ENCODE measurements around the gene NFKBIL1.
A peak's percentile ranks its signal among the peaks of the same experiment; 100 is the strongest.

The NFKBIL1 gene

GRCh38 chr6:31574106-31575061, 27.0 kb downstream of the NFKBIL1 start:
- H3K4me3 ChIP-seq (ENCODE audit: low read depth, low read length): peak overlapping the region; percentile 98
- TF ChIP-seq, protein P1, sequence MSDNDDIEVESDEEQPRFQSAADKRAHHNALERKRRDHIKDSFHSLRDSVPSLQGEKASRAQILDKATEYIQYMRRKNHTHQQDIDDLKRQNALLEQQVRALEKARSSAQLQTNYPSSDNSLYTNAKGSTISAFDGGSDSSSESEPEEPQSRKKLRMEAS (IDR thresholded peaks at IDR 0.05; ENCODE audit: low read depth, low read length): no peak
- TF ChIP-seq POLR2A (IDR thresholded peaks at IDR 0.05; ENCODE audit: extremely low read depth, insufficient read length) (no peak), MYC (IDR thresholded peaks at IDR 0.05; ENCODE audit: low read depth, low read length) (no peak)
- TF ChIP-seq, protein P2, sequence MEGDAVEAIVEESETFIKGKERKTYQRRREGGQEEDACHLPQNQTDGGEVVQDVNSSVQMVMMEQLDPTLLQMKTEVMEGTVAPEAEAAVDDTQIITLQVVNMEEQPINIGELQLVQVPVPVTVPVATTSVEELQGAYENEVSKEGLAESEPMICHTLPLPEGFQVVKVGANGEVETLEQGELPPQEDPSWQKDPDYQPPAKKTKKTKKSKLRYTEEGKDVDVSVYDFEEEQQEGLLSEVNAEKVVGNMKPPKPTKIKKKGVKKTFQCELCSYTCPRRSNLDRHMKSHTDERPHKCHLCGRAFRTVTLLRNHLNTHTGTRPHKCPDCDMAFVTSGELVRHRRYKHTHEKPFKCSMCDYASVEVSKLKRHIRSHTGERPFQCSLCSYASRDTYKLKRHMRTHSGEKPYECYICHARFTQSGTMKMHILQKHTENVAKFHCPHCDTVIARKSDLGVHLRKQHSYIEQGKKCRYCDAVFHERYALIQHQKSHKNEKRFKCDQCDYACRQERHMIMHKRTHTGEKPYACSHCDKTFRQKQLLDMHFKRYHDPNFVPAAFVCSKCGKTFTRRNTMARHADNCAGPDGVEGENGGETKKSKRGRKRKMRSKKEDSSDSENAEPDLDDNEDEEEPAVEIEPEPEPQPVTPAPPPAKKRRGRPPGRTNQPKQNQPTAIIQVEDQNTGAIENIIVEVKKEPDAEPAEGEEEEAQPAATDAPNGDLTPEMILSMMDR (IDR thresholded peaks at IDR 0.05; ENCODE audit: low read depth, low read length): peak; percentile 10
- peak; percentile 46 for DNase-seq (ENCODE audit: low read depth)

DNA sequence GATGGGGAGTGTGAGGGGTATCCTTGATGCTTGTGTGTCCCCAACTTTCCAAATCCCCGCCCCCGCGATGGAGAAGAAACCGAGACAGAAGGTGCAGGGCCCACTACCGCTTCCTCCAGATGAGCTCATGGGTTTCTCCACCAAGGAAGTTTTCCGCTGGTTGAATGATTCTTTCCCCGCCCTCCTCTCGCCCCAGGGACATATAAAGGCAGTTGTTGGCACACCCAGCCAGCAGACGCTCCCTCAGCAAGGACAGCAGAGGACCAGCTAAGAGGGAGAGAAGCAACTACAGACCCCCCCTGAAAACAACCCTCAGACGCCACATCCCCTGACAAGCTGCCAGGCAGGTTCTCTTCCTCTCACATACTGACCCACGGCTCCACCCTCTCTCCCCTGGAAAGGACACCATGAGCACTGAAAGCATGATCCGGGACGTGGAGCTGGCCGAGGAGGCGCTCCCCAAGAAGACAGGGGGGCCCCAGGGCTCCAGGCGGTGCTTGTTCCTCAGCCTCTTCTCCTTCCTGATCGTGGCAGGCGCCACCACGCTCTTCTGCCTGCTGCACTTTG, 28.0 kb downstream of the NFKBIL1 start, which contains the start of gene TNF:
Gene TNF (plus strand): TSS at position 231 of the 567 bp plus-strand sequence. CDS start 177 bp downstream, at position 408.
- TF ChIP-seq, protein P2 (IDR thresholded peaks at IDR 0.05; ENCODE audit: low read depth, low read length): no peak
- TF ChIP-seq MYC (IDR thresholded peaks at IDR 0.05; ENCODE audit: low read depth, low read length): peak; percentile 77
- peak; percentile 100 for TF ChIP-seq POLR2A (IDR thresholded peaks at IDR 0.05; ENCODE audit: extremely low read depth, insufficient read length)
- TF ChIP-seq, protein P1 (IDR thresholded peaks at IDR 0.05; ENCODE audit: low read depth, low read length): peak; percentile 65
- peak within 1 kb of the TSS; percentile 98 for H3K4me3 ChIP-seq (ENCODE audit: low read depth, low read length)
- DNase-seq (ENCODE audit: low read depth): peak; percentile 96

DNA sequence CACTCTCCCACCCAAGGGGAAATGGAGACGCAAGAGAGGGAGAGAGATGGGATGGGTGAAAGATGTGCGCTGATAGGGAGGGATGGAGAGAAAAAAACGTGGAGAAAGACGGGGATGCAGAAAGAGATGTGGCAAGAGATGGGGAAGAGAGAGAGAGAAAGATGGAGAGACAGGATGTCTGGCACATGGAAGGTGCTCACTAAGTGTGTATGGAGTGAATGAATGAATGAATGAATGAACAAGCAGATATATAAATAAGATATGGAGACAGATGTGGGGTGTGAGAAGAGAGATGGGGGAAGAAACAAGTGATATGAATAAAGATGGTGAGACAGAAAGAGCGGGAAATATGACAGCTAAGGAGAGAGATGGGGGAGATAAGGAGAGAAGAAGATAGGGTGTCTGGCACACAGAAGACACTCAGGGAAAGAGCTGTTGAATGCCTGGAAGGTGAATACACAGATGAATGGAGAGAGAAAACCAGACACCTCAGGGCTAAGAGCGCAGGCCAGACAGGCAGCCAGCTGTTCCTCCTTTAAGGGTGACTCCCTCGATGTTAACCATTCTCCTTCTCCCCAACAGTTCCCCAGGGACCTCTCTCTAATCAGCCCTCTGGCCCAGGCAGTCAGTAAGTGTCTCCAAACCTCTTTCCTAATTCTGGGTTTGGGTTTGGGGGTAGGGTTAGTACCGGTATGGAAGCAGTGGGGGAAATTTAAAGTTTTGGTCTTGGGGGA, 28.7 kb downstream of the NFKBIL1 start:
- peak; percentile 85 for DNase-seq (ENCODE audit: low read depth)
- TF ChIP-seq MYC (IDR thresholded peaks at IDR 0.05; ENCODE audit: low read depth, low read length) (no peak), POLR2A (IDR thresholded peaks at IDR 0.05; ENCODE audit: extremely low read depth, insufficient read length) (no peak)
- TF ChIP-seq, protein P1 (IDR thresholded peaks at IDR 0.05; ENCODE audit: low read depth, low read length): no peak
- TF ChIP-seq, protein P2 (IDR thresholded peaks at IDR 0.05; ENCODE audit: low read depth, low read length): no peak
- peak overlapping the region; percentile 98 for H3K4me3 ChIP-seq (ENCODE audit: low read depth, low read length)

- peak; percentile 58 for TF ChIP-seq MYC (IDR thresholded peaks at IDR 0.05; ENCODE audit: low read depth, low read length)
- TF ChIP-seq POLR2A (IDR thresholded peaks at IDR 0.05; ENCODE audit: extremely low read depth, insufficient read length): peak; percentile 35
- TF ChIP-seq, protein P2 (IDR thresholded peaks at IDR 0.05; ENCODE audit: low read depth, low read length): no peak
- TF ChIP-seq, protein P1 (IDR thresholded peaks at IDR 0.05; ENCODE audit: low read depth, low read length): 0 out of 2 replicates have a peak, but pooled peaks have one; percentile 58
- peak; percentile 84 for DNase-seq (ENCODE audit: low read depth)
- peak overlapping the region; percentile 98 for H3K4me3 ChIP-seq (ENCODE audit: low read depth, low read length)
Observed at GRCh38 chr6:31576897-31577578, 29.6 kb downstream of the NFKBIL1 start.

- DNase-seq (ENCODE audit: low read depth): peak; percentile 33
Observed at GRCh38 chr6:31577579-31577966, 30.2 kb downstream of the NFKBIL1 start.

More at GRCh38 chr6:31577579-31577966, 30.2 kb downstream of the NFKBIL1 start:
- H3K4me3 ChIP-seq (ENCODE audit: low read depth, low read length): peak overlapping the region; percentile 98
- TF ChIP-seq, protein P2 (IDR thresholded peaks at IDR 0.05; ENCODE audit: low read depth, low read length): no peak
- TF ChIP-seq, protein P1 (IDR thresholded peaks at IDR 0.05; ENCODE audit: low read depth, low read length): no peak
- no peak for TF ChIP-seq MYC (IDR thresholded peaks at IDR 0.05; ENCODE audit: low read depth, low read length)
- no peak for TF ChIP-seq POLR2A (IDR thresholded peaks at IDR 0.05; ENCODE audit: extremely low read depth, insufficient read length)

Measured in NB4 (cell line).